GM10847 (cell line): ENCODE data around the gene FAM83B.

Experiments
- POLR2A ChIP-seq: IDR thresholded peaks from 2 replicates; pipeline ENCODE4 v1.6.1; 2011; ENCODE audit not compliant: insufficient read length; ENCODE audit errors: extremely low read depth

FAM83B gene

DNA sequence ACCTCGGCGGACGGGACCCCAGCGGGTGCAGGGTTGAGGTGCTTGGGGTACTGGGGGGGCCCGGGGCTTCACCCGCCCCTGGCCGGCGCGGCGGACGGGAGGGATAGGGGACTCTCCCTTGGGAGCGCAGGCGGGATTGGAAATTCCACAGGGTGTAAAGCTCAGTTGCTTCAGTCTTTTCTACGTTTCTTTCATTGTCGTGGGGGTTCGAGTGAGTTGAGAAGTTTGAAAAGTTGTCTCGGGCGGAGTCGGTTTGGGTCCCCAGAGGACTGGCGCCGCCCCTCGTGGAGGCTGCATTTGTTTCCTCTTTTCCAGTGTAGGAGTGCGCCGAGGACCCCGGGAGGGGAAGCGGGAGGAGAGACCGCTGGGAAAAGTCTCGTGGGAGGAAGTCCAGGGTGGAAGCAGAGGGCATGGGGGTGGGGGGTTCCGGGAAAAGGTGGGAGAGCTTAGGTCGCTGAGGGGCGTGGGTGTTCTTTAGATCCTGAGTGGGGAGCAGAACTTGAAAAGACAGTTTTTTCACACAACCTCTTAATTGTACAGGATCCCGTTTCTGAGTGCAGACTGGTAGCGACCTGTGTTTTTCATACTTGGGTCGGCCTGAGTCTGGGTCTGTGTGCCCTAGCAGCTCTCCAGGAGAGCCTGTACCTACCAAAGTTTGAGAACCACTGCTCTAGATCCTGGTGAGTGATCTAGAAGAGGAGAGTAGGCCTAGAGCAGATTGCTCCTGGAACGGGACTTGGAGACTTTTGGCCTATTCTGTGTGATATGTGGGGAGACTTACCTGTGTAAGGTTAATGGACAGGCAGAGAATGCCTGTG, 495 bp downstream of the FAM83B start:
- no peak for TF ChIP-seq POLR2A

DNA sequence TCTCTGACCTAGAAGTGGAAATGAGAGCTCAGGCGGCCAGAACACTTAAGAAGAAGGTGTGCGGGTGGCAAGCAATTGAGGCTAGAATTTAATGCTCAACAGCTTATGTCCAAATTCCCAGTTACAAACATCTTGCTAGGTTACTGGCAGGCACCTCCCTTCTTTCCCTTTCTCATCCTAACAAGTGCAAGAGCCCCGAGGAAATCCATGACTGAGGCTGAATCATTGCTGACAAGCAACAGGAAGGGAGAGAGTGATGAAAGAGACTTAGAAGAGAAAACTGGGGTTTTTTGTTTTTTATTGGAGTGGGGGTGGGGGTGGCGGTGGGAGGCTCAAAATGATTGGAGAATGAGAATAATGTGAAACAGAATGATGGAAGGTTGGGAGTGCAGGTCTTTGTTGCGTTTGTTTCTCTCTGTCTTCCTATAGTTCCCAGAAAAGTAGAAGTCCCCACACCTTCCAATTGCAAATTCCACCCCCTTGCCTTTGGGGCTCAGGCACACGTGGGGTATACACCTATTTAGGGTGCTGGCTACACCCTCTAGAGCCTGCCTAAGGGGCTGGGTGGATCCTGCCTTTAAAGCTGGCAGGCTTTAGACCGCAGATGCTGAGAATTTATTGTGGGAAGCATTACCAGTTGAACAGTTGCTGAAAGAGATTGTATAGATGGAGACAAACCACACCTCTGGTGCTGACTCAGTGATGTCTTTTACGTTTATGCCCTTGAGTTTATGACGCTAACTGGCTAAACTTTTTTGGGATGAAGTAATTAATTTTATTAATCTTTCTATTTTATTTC, 1.4 kb downstream of the FAM83B start:
- TF ChIP-seq POLR2A: no peak

DNA sequence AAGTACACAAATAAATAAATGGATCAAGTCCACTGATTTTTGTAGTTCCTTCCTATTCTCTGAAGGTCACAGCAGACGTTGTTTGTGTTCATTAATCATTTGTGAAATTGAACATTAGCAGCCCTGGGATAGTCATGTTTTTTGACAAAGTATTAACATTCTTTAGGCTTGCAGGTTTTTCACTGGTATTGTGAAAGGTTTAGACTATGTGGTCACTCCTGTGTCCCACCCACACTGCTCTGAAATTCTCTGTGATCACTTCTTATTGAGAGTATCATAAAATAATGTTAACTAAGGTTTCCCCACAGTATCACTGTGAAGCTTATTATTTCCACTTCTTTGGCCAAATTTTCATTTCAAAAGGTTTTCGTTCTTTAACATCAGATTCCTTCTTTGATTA, 3.5 kb downstream of the FAM83B start:
- no peak for TF ChIP-seq POLR2A

DNA sequence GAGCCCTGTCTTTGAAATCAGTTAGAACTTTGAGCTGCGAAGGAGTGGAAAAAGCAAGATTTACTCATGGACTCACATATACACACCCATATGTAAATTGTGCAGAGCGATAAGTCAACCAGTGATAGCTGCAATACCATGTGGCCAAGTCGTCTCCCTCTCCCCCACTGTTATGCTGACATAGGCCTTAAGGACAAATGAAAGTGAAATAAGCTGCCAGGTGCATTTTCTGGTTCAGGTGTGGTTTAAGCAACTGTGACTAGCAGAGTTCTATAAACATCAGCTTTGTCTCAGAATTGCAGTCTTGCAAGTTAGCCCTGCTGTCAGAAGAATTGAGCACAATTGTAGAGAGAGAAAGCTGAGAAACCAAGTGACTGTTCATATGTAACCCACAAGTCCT, 9.6 kb downstream of the FAM83B start:
- TF ChIP-seq POLR2A: no peak

DNA sequence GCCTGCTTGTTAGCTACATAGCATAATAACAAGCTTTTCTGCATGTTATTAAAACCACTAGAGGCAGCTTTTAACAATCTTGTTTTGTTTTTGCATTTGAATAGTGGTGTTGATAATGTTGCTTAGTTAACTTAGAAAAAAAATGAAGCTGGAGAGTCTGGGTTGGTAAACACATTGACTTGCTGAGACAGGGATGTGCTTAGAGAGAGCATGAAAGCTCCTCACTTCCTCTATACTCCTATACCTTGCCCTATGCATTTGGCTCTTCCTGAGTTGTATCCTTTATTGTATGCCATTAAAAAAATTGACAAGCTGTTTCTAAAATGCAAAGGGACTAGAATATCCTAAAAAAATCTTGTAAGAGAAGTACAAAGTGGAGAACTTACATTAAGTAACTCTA, 13.6 kb downstream of the FAM83B start:
- TF ChIP-seq POLR2A: no peak

DNA sequence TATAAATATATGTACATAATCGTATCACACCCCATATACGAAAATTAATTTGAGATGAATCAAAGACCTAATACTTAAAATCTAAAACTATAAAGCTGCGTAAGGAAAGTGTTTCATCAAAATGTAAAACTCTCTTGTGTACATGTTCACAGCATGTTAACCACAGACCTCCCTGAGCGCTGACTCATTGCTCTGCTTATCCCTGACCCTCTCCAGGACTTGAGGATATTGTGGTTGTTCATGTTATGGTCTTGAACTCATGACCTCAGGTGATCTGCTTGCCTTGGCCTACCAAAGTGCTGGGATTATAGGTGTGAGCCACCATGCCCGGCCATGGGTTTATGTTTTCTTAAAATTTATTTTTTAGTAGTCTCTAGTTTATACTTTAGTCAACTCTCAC, 14.2 kb downstream of the FAM83B start:
- TF ChIP-seq POLR2A: no peak

DNA sequence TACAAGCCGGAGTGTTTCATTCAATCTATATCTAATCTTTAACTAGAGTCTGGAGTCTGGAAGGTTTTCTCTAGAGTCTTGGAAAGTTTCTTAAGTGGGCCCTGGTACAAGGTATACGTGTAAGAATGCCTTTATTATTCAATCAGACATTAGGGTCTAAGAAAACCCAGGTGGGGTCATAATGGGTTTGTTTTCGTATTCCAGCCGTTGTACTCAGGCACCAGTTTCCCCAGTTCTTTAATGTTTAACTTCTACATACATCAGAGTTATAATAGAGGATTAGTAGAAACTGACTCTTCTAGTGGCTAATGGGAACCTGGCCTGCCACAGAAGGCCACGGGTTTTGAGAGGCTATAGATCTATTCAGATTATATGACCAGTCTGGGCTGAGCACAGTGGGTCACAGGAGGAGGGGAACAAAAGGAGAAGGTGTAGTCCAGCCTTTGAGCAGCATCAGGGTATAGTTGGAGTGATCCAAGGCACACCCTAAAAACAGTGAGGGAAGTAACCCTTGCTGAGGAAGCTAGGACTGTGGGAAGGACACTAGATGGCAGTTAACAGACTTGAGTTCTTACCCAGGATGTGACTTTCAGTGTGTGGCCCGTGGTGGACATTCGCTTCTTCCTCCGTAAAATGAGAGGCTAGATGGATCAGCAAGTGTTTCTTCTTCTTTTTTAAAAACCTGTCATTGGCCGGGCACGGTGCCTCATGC, 15.5 kb downstream of the FAM83B start:
- no peak for TF ChIP-seq POLR2A

DNA sequence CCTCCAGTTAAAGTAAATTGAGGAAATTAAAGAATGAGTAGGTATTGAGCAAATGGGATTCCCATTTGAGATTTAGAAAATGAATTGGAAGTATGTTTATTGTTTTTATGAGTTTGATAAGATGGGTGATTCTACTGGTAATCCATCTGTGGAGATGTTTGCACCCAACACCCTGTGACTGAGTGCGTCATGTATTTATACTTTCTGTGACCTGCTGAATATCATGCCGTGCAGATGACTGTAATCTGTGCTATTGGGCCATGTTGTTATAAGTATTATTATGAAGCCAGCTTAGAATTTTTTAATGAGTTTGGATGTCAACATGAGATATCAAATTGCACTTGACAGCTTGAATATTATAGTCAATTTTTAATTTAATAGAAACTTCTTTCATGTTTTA, 17.7 kb downstream of the FAM83B start:
- TF ChIP-seq POLR2A: no peak

DNA sequence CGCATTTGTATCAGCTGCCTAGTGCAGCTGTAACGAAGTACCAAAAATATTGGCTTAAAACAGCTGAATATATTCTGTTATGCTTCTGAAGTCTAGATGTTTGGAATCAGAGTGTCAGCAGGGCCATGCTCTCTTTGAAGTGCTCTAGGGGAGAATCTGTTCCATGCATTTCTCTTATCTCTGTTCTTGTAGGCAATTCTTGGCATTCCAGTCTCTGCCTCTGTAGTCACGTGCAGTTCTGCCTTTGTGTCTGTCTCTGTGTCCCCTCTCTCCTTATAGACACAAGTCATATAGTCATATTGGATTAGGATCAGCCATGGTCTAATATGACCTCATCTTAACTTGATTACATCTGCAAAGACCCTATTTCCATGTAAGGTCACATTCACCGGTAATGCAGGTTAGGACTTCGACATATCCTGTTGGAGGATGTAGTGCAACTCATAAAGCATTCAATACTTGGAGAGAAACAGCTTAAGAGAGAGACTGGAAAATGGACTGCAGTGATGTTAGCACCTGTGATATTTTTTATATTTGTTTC, 18.6 kb downstream of the FAM83B start:
- TF ChIP-seq POLR2A: no peak

DNA sequence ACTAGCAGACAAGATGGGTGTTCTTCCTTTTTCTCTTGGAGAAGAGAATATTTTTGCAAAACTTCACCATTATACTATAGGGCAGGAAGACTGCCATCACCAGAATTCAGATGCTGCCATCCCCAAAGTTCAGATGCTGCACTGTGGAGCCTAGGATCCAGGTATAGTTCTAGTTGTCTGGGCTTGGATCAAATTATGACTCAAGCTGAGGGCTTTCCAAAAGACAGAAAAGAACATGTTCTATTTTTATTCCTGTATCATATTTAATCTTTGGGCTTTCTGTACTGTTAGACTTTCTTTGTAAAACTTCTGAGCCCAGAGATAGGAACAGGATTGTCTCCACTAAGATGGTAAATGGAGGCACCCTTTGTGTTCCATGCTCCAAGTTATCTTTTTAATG, 22.0 kb downstream of the FAM83B start:
- no peak for TF ChIP-seq POLR2A

DNA sequence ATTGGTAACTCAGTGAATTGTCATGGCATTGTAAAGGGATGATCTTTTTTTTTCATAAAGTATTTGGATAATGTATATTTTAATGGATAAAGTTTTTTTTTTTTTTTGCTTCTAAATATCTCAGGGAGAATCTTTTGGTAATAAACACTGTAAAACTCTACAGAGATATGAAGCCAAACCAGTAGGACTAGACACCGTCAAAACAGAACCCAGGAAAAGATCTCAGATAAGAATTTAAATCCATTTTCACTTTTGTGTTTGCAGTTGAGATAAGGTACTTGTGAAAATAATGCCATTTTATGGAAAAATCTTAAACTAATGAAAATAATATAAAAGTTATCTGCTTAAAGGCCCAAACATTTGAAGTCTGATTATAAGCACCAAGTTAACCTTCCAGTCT, 27.0 kb downstream of the FAM83B start:
- TF ChIP-seq POLR2A: no peak

DNA sequence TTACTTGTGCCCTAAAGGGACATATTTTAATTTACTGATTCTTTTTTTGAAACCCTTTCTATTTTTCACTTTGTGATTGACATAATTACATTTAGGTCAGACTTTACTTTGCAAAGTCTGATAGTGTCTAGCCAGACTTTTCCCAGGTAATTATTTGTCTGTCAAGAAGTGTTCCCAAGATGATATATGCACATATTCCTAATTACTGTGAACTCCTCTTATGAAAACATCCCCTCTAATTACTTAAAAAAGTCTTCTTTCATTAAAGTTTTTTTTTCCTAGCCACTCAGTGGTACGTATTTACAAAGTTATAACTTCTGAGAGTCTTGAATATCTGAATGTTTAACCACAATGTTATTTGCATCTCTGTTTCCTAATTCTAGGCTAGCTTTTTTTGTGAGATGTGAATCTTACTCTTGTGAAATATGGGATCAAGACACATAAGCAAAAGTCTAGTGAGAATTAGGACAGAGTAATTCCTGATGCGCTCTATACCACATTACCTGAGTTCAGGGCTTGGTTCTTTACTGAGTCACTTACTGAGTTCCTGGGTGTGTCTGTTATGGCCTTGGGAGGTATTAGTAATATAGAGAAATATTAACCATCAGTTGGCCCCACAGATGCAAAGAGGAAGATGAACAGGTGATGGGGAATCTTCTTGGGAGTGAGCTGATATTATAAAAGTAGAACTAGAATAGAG, 27.9 kb downstream of the FAM83B start:
- TF ChIP-seq POLR2A: no peak

DNA sequence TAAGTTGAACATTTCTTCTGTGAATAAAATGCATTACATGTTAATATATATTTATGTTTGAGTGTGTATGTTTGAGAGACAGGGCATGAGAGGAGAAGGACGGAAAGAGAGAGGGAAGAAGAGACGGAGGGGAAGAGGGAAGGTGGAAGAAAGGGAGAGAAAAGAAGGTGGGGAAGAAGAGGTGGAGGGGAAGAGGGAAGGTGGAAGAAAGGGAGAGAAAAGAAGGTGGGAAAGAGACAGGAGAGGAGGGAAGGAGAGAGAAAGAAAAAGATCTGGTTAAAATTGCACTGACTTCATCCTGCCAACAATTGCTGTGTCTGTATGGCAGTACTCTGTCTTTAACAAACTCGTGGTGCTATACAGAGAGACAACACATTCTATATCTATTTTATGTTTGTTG, 29.0 kb downstream of the FAM83B start:
- no peak for TF ChIP-seq POLR2A

DNA sequence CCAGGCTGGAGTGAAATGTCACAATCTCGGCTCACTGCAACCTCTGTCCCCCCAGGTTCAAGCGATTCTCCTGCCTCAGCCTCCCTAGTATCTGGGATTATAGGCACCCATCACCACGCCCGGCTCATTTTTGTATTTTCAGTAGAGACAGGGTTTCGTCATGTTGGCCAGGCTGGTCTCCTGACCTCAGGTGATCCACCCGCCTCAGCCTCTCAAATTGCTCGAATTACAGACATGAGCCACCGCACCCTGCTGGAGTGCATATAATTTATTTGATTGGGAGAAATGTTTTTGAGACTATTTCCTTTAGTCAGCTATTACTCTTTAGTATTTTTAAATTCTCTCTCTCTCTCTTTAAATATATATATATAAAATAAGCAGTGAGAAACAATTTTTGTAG, 29.8 kb downstream of the FAM83B start:
- no peak for TF ChIP-seq POLR2A

DNA sequence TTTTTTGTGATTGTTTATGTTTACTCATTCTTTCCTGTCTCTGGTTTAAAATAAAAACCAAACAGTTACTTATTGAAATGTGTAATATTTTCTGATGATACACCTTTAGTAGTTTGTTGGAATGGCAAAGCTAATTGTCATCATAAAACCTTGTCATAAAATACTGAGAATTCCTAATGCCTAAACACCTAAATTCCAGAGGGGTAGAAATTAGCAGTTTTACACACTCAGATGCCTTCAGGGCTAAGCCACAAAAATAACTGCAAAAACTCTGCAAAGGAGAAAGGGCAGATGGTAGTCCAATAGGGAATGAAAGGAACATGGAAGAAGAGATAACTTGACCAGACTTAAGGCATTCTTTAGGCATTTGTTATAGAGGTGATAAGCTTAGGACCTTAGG, 30.3 kb downstream of the FAM83B start:
- TF ChIP-seq POLR2A: no peak
